Non-pigmented ciliary epithelial cell (primary cell): Measurements from ENCODE around the gene OR7G1.
"Not testable (repeated sequence)": the region's sequence is repeated elsewhere in the genome, so short reads cannot be mapped to it uniquely, and the experiment has no call there.

ENCODE experiments used
- DNase-seq: peaks from one replicate; pipeline ENCODE4 v3.0.0-alpha.2; 2010; ENCODE audit warnings: low read depth

OR7G1 gene

DNA sequence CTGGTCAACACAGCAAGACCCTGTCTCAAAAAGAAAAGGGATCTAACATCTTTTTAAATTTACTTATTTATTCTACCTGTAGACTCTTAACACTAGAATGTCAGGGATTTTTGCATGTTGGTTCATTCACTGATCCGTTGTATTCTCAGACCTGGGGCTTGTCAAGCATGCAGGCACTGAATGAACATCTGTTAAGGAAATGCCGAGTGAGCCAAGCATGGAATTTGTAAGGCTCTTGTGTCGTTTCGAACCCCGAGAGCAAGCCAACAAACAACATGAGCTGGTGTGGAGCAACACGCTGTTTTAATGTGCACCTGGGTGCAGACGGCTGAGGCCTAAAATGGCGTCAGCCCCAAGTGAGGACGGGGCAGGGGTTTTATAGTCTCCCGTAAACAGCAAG, 38.7 kb downstream of the OR7G1 start:
- no peak for DNase-seq

GRCh38 chr19:9075064-9075949, 40.3 kb downstream of the OR7G1 start:
- DNase-seq = peak; percentile 94

GRCh38 chr19:9073806-9074205, 41.8 kb downstream of the OR7G1 start:
- no peak for DNase-seq

DNA sequence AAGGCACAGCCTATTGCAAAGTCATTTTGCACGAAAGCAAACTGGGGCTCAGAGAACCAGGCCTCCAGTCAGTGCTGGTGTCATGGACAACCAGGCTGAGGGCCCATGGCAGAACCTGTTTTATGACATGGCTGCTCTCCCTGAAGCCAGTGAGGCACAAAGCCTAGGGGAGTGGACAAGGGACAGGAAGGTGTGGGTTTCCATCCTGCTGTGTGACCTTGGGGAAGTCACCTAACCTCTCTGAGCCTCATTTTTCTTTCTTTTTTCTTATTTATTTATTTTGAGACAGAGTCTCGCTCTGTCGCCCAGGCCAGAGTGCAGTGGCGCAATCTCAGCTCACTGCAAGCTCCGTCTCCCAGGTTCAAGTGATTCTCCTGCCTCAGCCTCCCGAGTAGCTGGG, 43.8 kb downstream of the OR7G1 start:
- not testable (repeated sequence) for DNase-seq

GRCh38 chr19:9070066-9070465, 45.5 kb downstream of the OR7G1 start:
- no peak for DNase-seq

DNA sequence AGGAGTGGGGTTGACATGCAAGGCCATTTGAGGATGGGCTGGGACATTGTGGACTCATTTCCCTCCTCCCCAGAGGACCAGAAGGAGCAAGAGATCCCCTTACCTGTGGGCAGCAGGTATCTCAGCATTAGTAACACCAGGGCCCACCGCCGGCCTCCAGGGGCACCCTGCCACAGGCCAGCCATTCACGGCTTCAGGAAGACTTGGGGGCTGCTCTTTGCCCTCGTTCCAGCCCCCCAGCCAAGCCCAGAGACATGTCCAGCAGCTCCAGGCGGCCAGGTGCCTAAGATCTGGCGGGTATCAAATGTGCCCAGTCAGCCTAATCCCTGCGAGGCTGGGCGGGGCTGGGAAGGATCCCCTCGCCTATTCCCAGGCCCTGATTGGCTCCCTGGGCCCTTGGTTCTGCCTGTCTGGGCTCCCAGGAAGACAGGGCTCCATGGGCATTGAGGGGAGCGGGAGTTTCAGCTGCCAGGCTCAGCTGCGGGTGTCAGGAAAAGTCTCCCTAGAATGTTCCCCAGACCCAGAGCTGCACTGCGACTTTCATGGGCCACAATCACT, 50.0 kb downstream of the OR7G1 start:
- no peak for DNase-seq
